Prostate gland (tissue), 2 donors: ENCODE results near the gene COL9A3.

ENCODE experiments used
- CTCF ChIP-seq, 4 experiments: fragments of 200-600 bp in 2 of 4; fragments of 450-650 bp in 2 of 4; sonication (generic) in 2 of 4; IDR thresholded peaks; 1 replicate in 3 of 4; 2 replicates in 1 of 4; pipeline ENCODE4 v1.5.1; 2016 to 2019; ENCODE audit warnings: antibody characterized with exemption in 4 of 4, mild to moderate bottlenecking in 2 of 4, moderate library complexity in 2 of 4
- POLR2A ChIP-seq: fragments of 450-650 bp; IDR thresholded peaks from one replicate; pipeline ENCODE4 v1.6.1; 2016; ENCODE audit warnings: antibody characterized with exemption, mild to moderate bottlenecking
- POLR2AphosphoS5 ChIP-seq: sonication (generic); formaldehyde crosslinking; IDR thresholded peaks from one replicate; pipeline ENCODE4 v1.6.1; 2017; ENCODE audit warnings: antibody characterized with exemption

- TF ChIP-seq CTCF (IDR thresholded peaks at IDR 0.05) (no peak), POLR2A (no peak), POLR2AphosphoS5 (no peak)
Observed at GRCh38 chr20:62816884-62817873, at the start of gene COL9A3.
